Muscle of arm (tissue), 12 donors: ENCODE results near the gene CEP55. TPM values are rescaled to one million over a fixed set of nuclear protein-coding genes. Genes with fewer than 3 reads are reported as not detected.

Experiments
- DNase-seq: peaks from one replicate; pipeline ENCODE4 v3.0.0-alpha.2; 2013
- polyA plus RNA-seq, 12 donors: library from polyadenylated mRNA; unstranded; fragments of 120-200 nt; gene quantifications; one replicate each; pipeline ENCODE4 v1.2.1, GENCODE V29; 2013; ENCODE audit not compliant: insufficient read length in 12 of 12

CEP55 gene
- polyA plus RNA-seq, 12 donors: 5.0 to 22.2 (median 11.2) TPM; not detected in 1

GRCh38 chr10:93565446-93565845 lies 69.0 kb downstream of the CEP55 start:
- DNase-seq: no peak

- no peak for DNase-seq
Measured at GRCh38 chr10:93566435-93567276, 70.2 kb downstream of the CEP55 start, which contains the start of gene FFAR4. Gene FFAR4, plus strand, starts transcription at chr10:93566665. Its CDS starts 56 bp downstream, at chr10:93566721.

DNA sequence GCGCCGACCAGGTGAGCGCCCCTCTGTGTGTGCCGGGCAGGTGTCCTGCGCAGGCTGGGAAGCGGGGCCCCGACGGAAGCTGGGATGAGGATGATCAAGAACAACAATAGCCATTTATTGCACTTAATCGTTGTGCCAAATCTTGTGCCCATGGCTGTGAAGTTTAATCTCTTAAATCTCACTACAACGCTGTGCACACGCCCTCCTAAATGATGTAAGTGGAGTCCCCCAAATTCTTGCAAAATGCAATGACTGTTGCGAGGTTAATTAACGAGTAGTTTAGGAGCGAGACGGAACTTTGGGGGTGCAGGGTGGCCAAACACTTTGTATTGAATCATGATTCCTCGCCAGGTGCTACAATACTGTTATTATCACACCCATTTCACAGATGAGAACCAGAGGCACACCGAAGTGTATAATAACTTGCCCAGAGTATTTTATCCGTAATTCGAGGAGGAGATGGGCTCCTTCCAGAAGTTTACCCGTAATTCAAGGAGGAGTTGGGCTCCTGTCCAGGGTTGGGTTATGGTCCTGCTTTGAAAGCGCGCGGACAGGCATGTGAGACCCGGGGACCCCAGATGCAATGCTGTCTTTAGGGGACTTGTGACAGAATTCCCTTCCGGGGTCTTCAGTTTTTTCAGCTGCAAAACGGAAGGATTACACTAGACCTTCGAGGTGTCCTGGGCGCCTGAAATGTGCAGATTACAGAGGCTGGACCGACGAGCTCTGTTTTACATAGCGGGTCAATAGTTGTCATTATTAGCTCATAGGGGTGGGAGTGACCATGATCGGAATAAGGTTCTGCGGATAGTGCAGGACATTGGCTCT lies 71.1 kb downstream of the CEP55 start:
- DNase-seq: no peak

- DNase-seq: no peak
Measured at GRCh38 chr10:93568105-93568390, 71.6 kb downstream of the CEP55 start.

DNA sequence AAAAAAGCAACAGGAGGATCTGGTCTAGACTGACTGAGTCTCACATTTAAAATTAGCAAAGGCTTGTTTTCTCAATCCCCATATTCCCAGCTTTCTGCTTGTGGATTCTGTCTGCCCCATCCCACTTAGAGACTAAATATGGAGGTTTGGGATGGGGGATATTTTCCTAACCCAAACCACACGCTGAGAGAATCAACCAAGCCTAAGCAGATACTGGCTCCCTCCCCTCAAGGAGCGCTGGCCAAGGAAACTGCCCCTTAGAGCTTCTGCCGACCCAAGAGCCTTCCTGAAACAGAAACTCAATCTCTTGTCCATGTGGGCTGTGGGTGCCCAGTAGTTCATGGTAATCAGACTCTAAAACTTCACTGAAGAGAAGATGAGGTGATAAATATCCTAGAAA lies 74.0 kb downstream of the CEP55 start:
- DNase-seq: no peak

DNA sequence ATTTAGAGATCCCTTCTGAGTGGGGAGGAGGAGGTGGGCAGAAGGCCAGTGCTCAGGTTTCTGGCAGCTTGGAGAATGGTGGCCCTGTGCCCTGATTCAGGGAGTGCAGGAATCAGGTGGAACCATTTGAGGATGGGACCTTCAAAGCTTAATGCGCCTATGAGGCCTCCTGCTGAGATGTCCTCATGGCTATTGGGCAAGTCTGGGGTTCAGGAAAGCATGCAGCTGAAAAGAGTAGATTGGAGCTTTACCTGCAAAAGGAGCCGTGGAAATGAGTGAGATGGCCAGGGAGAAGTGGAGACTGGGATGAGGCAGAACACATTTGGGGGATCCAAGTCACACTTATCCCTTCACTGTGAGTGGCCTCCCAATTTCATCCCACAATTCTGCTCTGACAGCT lies 76.2 kb downstream of the CEP55 start:
- DNase-seq: no peak

GRCh38 chr10:93573051-93573909 lies 76.9 kb downstream of the CEP55 start:
- no peak for DNase-seq

GRCh38 chr10:93573924-93574323 lies 77.5 kb downstream of the CEP55 start:
- no peak for DNase-seq

GRCh38 chr10:93576888-93577287 lies 80.5 kb downstream of the CEP55 start:
- no peak for DNase-seq

GRCh38 chr10:93577565-93577964 lies 81.2 kb downstream of the CEP55 start:
- DNase-seq: no peak

Other genes with a start within 250 kb of the CEP55 start
- 100 to 1,000 TPM in 2 of 12 donors, 10 to 100 TPM in 9, not detected in 1; 25.5 to 126 (median 60.3) TPM for gene MYOF, start 14.3 kb upstream of the CEP55 start, polyA plus RNA-seq
- under 1 TPM in 3 of 12 donors, not detected in 9; 0.05 to 0.14 (median 0.10) TPM for gene FFAR4, start 70.1 kb downstream of the CEP55 start, polyA plus RNA-seq
- gene RBP4, start 104.6 kb downstream of the CEP55 start, polyA plus RNA-seq: 10 to 100 TPM in 1 of 12 donors, 1 to 10 TPM in 9, not detected in 2; 1.3 to 15.4 (median 1.9) TPM
- gene PDE6C, start 115.9 kb downstream of the CEP55 start, polyA plus RNA-seq: 1 to 10 TPM in 4 of 12 donors, under 1 TPM in 6, not detected in 2; 0.13 to 2.1 (median 0.83) TPM
- gene FRA10AC1, start 206.0 kb downstream of the CEP55 start, polyA plus RNA-seq: 10 to 100 TPM in 11 of 12 donors, not detected in 1; 20.8 to 46.2 (median 28.2) TPM